ENCODE data around the gene PDE4A. TPM values are rescaled to one million over a fixed set of nuclear protein-coding genes. Genes with fewer than 3 reads are reported as not detected.

The PDE4A gene
- total and polyA plus RNA-seq, 10 of the 15 experiments (the other 5 are each of a cell fraction or from before 2014, with no cell fraction given), result 0.24 to 13.3 (median 4.9) TPM

DNA sequence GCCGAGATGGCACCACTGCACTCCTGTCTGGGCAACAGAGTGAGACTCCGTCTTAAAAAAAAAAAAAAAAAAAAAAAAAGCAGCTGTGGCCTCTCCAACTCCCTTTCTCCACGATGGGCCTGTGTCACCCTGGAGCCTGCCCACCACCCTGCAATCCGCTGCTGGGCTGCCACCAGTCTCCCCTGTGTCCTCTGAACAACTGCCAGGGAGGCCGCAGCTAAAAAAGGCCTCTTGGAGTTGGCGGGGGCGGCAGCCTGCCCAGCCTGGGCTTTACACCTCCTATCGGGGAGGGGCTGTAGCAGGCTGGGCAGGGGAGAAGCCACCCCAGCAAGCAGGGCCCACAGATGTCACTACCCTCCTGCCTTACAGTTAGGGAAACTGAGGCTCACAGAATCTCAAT, 20.5 kb upstream of the PDE4A start:
- Histone ChIP-seq H3K4me3 (no peak overlapping the region), H4K20me1 (ENCODE audit: control insufficient read depth, insufficient read depth) (0 out of 2 replicates have a peak, but pooled peaks cover 3% of the 10 kb centered on the region), H3K79me2 (ENCODE audit: control insufficient read depth, insufficient read depth, low read length) (peaks cover 50% of the 10 kb centered on the region), H3K27me3 (replicated peaks in 1 of 2; ENCODE audit: control insufficient read depth in 2 of 2, insufficient read depth in 2 of 2, low read length in 1 of 2) (no peaks in the 10 kb centered on the region), H2AFZ (ENCODE audit: control insufficient read depth, low read depth, low read length) (no peak overlapping the region), H3K9me3 (replicated peaks; ENCODE audit: control insufficient read depth, insufficient read depth, low read length) (no peaks in the 10 kb centered on the region), H3K27ac (ENCODE audit: control insufficient read depth, insufficient read depth) (no peak overlapping the region), H3K4me2 (ENCODE audit: control insufficient read depth, insufficient read depth) (no peak overlapping the region), H3K4me1 (ENCODE audit: control insufficient read depth, insufficient read depth, low read length) (peaks cover 21% of the 10 kb centered on the region), H3K36me3 (ENCODE audit: control insufficient read depth in 2 of 2, insufficient read depth in 2 of 2, low read length in 1 of 2) (peaks cover 4 to 12% of the 10 kb centered on the region in 2 experiments), H3K9ac (ENCODE audit: control insufficient read depth, insufficient read depth, low read length) (no peak overlapping the region)
- no peak for TF ChIP-seq KLF5 (IDR thresholded peaks at IDR 0.05; ENCODE audit: partially characterized antibody)
- no peak for TF ChIP-seq CREM (IDR thresholded peaks at IDR 0.05; ENCODE audit: low read depth)
- TF ChIP-seq NFIC (IDR thresholded peaks at IDR 0.05; ENCODE audit: low read depth, low read length), result no peak
- TF ChIP-seq, protein P1, sequence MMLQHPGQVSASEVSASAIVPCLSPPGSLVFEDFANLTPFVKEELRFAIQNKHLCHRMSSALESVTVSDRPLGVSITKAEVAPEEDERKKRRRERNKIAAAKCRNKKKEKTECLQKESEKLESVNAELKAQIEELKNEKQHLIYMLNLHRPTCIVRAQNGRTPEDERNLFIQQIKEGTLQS (IDR thresholded peaks at IDR 0.05; ENCODE audit: borderline replicate concordance, extremely low read depth, low read depth, low read length), result no peak
- TF ChIP-seq TAF1 (IDR thresholded peaks at IDR 0.05; ENCODE audit: borderline replicate concordance, low read depth, low read length), result no peak
- TF ChIP-seq, protein P2, sequence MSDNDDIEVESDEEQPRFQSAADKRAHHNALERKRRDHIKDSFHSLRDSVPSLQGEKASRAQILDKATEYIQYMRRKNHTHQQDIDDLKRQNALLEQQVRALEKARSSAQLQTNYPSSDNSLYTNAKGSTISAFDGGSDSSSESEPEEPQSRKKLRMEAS (IDR thresholded peaks at IDR 0.05; ENCODE audit: low read depth, low read length), result no peak
- RAD21 ChIA-PET (ENCODE audit: unreplicated experiment), result interaction anchor here (0.6 to 1.2 kb wide), 4 partner anchors 11 to 141 kb away, joined by 3 to 6 read pairs (median 3); partner anchors contain the start of gene TYK2
- intact Hi-C loops (cut with micrococcal nuclease; ENCODE audit: unreplicated experiment) (loop anchor here (5.0 to 10.0 kb wide), 3 partner anchors 77 to 167 kb away; partner anchors contain the start of genes CDKN2D, KEAP1 and KRI1), in situ Hi-C loops (cut with MboI) (no loop called here)
- BruUV-seq (replicated peaks), result no TSS peak
- ATAC-seq (no peak), FAIRE-seq (no peak), DNase-seq (ENCODE audit: low read depth, low spot score) (no peak)
- POLR2A ChIA-PET, result interaction anchor here (0.6 to 1.2 kb wide), 9 partner anchors 9 to 242 kb away, joined by 3 to 10 read pairs (median 4); no protein-coding TSS in a partner anchor
- SMC1A ChIA-PET (ENCODE audit: uncharacterized antibody, unreplicated experiment), result interaction anchor here (1.3 to 3.0 kb wide), 6 partner anchors 16 to 166 kb away, joined by 3 to 14 read pairs (median 5); partner anchors contain the start of genes ICAM1 and KRI1
- CTCF ChIA-PET, result interaction anchor here (1.8 to 28.5 kb wide), 7 partner anchors 8 to 142 kb away, joined by 3 to 1053 read pairs (median 18); partner anchors contain the start of genes ICAM1, ICAM5 and PDE4A
- WGBS (ENCODE audit: insufficient coverage, insufficient replicate concordance, low lambda C conversion rate, missing lambda C conversion rate), result 100% methylated on average over 6 of the region's 8 CpGs

Measured in GM12878 (cell line).